Common myeloid progenitor, CD34-positive (primary cell): Measurements from ENCODE around the gene CCT6A.
"Not testable (repeated sequence)": the region's sequence is repeated elsewhere in the genome, so short reads cannot be mapped to it uniquely, and the experiment has no call there.

Experiments
- CTCF ChIA-PET: fragments of 350-600 bp; sonication (Branson Sonifier 250); formaldehyde crosslinking; loops from one replicate; lab custom pipeline; 2021; ENCODE audit warnings: antibody characterized with exemption; lab: Charles Lee
- POLR2A ChIA-PET: fragments of 350-600 bp; sonication (Branson Sonifier 250); formaldehyde crosslinking; loops from one replicate; lab custom pipeline; 2021; ENCODE audit warnings: antibody characterized with exemption; lab: Charles Lee
- DNase-seq, 3 donors: peaks; one replicate each; pipeline versions ENCODE4 v3.0.0 to v3.0.0-alpha.2; 2013
- H3K27ac ChIP-seq, 2 experiments: 1 replicate in 1 of 2; 2 replicates in 1 of 2; pipeline ENCODE4 v1.7.0; 2013; ENCODE audit warnings: inconsistent platforms in 2 of 2, low read length in 2 of 2, mild to moderate bottlenecking in 2 of 2, low read depth in 1 of 2, moderate library complexity in 1 of 2; ENCODE audit not compliant: severe bottlenecking in 2 of 2, insufficient read depth in 1 of 2, poor library complexity in 1 of 2
- H3K27me3 ChIP-seq, 5 experiments: replicated peaks in 2 of 5; 1 replicate in 3 of 5; 2 replicates in 2 of 5; pipeline versions ENCODE4 v1.6.1 to v1.7.0; 2013; ENCODE audit warnings: low read length in 4 of 5, mild to moderate bottlenecking in 2 of 5, moderate library complexity in 2 of 5, inconsistent platforms in 1 of 5; ENCODE audit not compliant: insufficient read depth in 5 of 5, control insufficient read depth in 4 of 5
- H3K36me3 ChIP-seq, 4 experiments: 1 replicate in 2 of 4; 2 replicates in 2 of 4; pipeline versions ENCODE4 v1.6.1 to v1.7.0; 2013; ENCODE audit warnings: low read length in 3 of 4, control low read depth in 1 of 4, mild to moderate bottlenecking in 1 of 4; ENCODE audit not compliant: control insufficient read depth in 4 of 4, insufficient read depth in 4 of 4
- H3K4me1 ChIP-seq, 4 experiments: 1 replicate in 3 of 4; 2 replicates in 1 of 4; pipeline versions ENCODE4 v1.6.1 to v1.7.1; 2013; ENCODE audit warnings: low read length in 3 of 4, mild to moderate bottlenecking in 3 of 4, control low read depth in 1 of 4, inconsistent platforms in 1 of 4, moderate library complexity in 1 of 4; ENCODE audit not compliant: control insufficient read depth in 4 of 4, insufficient read depth in 4 of 4; ENCODE audit errors: control extremely low read depth in 1 of 4
- H3K4me3 ChIP-seq, 7 experiments: 1 replicate in 4 of 7; 2 replicates in 3 of 7; pipeline versions ENCODE4 v1.5.1 to v1.7.0; 2013; ENCODE audit warnings: mild to moderate bottlenecking in 7 of 7, low read length in 6 of 7, moderate library complexity in 6 of 7, inconsistent platforms in 2 of 7, low read depth in 2 of 7, control low read depth in 1 of 7; ENCODE audit not compliant: insufficient read depth in 4 of 7, control insufficient read depth in 1 of 7; ENCODE audit errors: extremely low read depth in 1 of 7
- H3K9me3 ChIP-seq, 5 experiments: 1 replicate in 4 of 5; 2 replicates in 1 of 5; pipeline versions ENCODE4 v1.6.1 to v1.7.1; 2013; ENCODE audit warnings: low read length in 4 of 5, mild to moderate bottlenecking in 2 of 5, inconsistent platforms in 1 of 5, low read depth in 1 of 5, moderate library complexity in 1 of 5; ENCODE audit not compliant: control insufficient read depth in 4 of 5, insufficient read depth in 2 of 5; ENCODE audit errors: control extremely low read depth in 1 of 5
- WGBS: methylation state at CpG from one replicate; pipeline ENCODE4 v1.1.5; 2013; ENCODE audit not compliant: insufficient coverage; 5-methylcytosine and 5-hydroxymethylcytosine counted together

CCT6A gene

DNA sequence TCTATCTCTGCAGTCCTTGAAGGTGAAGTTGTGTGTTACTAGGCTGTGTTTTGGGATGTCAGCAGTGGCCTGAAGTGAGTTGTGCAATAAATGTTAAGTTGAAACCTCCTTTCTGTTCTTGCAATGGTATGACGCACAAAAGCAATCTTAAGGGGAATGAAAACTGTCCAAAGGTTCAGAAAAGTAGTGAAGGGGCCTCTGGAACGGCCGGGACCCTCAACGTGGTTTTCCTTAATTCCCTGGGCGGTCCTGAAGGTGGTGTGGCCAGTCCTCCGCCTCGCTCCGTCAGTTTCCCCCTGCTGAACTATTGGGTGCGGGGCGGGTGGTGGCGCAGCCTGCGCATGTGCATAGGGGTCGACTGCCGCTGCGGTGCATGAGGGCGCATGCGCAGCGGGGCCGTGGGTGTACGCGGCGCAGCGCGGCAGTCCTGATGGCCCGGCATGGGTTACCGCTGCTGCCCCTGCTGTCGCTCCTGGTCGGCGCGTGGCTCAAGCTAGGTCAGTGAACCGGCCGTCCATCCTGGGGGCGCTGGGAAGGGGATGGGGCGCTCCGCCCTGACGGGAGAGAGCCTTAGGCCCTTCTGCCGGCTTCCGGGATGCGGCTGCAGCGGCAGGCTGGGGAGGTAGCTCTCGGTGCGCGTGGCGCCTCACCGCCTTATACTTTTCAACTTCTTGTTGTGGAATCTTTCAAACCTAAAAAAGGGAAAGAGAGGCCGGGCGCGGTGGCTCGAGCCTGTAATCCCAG lies 12.5 kb downstream of the CCT6A start, which contains the start of gene SUMF2:
TSS of gene SUMF2 (plus strand) at position 405 of the 744 bp plus-strand sequence. CDS start at position 431, 26 bp downstream.
- WGBS, result under 1% methylated on average over 35 of the region's 49 CpGs
- CTCF ChIA-PET, result interaction anchor here (0.8 to 4.1 kb wide), 6 partner anchors 10 to 695 kb away, joined by 3 to 23 read pairs (median 6); partner anchors contain the start of genes CCT6A and PSPH
- Histone ChIP-seq H3K27me3 (no peaks in the 10 kb centered on the region), H3K36me3 (peaks cover 7 to 47% (median 26%) of the 10 kb centered on the region in 4 experiments), H3K9me3 (no peaks in the 10 kb centered on the region), H3K27ac (peak within 1 kb of the TSS; percentile 46 to 80), H3K4me3 (peak within 1 kb of the TSS; percentile 79 to 97 (median 92)), H3K4me1 (peaks cover 6 to 28% (median 14%) of the 10 kb centered on the region in 4 experiments)
- POLR2A ChIA-PET, result interaction anchor here (1.9 kb wide), 1 partner anchor 13 kb away, joined by 10 read pairs; the partner anchor contains the start of genes CCT6A and PSPH
- peak; percentile 87 to 89 (median 89) for DNase-seq

DNA sequence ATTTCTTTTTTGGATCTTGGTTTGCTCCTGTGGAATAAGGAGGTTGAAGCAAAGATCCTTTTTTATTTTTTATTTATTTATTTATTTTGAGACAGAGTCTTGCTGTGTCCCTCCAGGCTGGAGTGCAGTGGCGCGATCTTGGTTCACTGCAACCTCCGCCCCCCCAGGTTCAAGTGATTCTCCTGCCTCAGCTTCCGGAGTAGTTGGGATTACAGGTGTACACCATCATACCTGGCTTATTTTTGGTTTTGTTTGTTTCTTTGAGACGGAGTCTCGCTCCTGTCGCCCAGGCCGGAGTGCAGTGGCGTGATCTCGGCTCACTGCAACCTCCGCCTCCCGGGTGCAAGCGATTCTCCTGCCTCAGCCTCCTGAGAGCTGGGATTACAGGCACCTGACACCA lies 14.8 kb downstream of the CCT6A start:
- CTCF ChIA-PET, result interaction anchor here (1.4 to 4.1 kb wide), 3 partner anchors 8 to 40 kb away, joined by 3 to 23 read pairs (median 13); partner anchors contain the start of gene CHCHD2
- Histone ChIP-seq H3K36me3 (peaks cover 0 to 36% (median 24%) of the 10 kb centered on the region in 4 experiments), H3K4me1 (peaks cover 6 to 23% (median 14%) of the 10 kb centered on the region in 4 experiments)
- H3K27ac ChIP-seq, H3K4me3 ChIP-seq, H3K9me3 ChIP-seq, H3K27me3 ChIP-seq, DNase-seq, POLR2A ChIA-PET: not testable (repeated sequence)
- over 99% methylated on average over 9 of the region's 13 CpGs for WGBS

DNA sequence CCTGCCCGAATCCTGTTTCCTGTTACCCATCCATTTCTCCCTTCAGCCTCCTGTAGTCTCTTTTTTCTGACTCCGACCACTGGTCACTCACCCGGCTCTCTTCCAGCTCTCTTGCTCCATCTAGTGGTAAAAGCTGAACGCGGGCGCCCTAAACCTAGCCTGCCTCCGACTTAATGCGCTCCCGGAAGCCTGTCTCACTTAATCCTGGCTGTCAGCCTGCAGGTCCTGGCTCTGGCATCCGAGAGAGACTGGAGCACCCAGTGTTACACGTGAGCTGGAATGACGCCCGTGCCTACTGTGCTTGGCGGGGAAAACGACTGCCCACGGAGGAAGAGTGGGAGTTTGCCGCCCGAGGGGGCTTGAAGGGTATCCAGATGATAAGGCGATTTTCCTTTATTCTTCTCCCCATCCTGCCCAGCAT lies 22.8 kb downstream of the CCT6A start:
- Histone ChIP-seq H3K4me3 (no peak overlapping the region), H3K4me1 (peaks cover 0 to 4% (median 1%) of the 10 kb centered on the region in 4 experiments), H3K9me3 (no peaks in the 10 kb centered on the region), H3K27ac (no peak overlapping the region), H3K27me3 (no peaks in the 10 kb centered on the region), H3K36me3 (peaks cover 13 to 44% (median 29%) of the 10 kb centered on the region in 4 experiments)
- DNase-seq, result peak; percentile 58 to 77 (median 70)
- POLR2A ChIA-PET, result interaction anchor here (0.6 kb wide), 1 partner anchor 485 kb away, joined by 3 read pairs; no protein-coding TSS in a partner anchor
- 31% methylated on average over 19 of the region's 19 CpGs for WGBS
- CTCF ChIA-PET, result interaction anchor here (1.4 to 7.3 kb wide), 13 partner anchors 9 to 433 kb away, joined by 4 to 123 read pairs (median 9); partner anchors contain the start of genes CHCHD2, PHKG1 and SUMF2

DNA sequence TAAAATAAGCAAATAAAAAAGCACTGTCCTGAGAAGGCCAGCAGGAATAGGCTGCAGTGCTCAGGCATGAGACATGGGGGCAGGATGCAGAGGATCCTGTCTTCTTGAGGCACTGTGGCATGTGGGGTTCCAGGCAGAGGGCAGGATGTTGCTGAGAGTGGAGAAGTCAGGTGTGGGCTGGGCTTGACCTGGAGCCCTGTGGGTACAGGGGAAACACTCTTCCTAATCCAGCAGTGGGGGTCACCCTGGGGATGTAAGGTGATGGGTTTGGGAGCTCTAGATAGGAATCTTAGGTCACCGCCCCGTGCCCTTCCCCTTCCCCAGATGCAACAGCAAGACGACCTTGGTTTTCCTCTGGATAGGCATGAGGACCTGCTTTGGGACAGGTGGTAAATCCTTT lies 26.1 kb downstream of the CCT6A start:
- no CpG with 5 or more reads among the region's 3 CpGs for WGBS
- POLR2A ChIA-PET, result no interaction called here
- CTCF ChIA-PET, result interaction anchor here (0.8 to 1.9 kb wide), 3 partner anchors 9 to 73 kb away, joined by 3 to 6 read pairs (median 4); no protein-coding TSS in a partner anchor

DNA sequence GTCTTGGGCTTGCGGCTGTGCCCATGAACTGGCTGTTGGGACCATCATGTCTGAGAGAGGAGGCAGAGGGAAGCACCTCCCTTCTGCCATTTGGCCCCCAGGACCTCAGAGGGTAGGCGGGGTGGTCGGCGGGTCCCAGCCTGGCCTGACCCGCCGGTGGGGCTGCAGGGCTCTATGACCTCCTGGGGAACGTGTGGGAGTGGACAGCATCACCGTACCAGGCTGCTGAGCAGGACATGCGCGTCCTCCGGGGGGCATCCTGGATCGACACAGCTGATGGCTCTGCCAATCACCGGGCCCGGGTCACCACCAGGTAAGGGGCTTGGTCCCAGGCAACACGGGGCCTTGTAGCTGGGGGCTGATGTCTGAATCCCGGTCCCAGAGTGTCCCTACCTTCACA lies 26.6 kb downstream of the CCT6A start:
- peaks cover 0 to 10% (median 4%) of the 10 kb centered on the region in 4 experiments for H3K4me1 ChIP-seq
- no peak overlapping the region for H3K27ac ChIP-seq
- WGBS, result 95% methylated on average over 15 of the region's 16 CpGs
- no peak for DNase-seq
- POLR2A ChIA-PET, result no interaction called here
- no peaks in the 10 kb centered on the region for H3K27me3 ChIP-seq
- H3K36me3 ChIP-seq, result peaks cover 9 to 43% (median 29%) of the 10 kb centered on the region in 4 experiments
- H3K9me3 ChIP-seq, result no peaks in the 10 kb centered on the region
- H3K4me3 ChIP-seq, result no peak overlapping the region
- CTCF ChIA-PET, result interaction anchor here (0.8 to 1.9 kb wide), 4 partner anchors 9 to 436 kb away, joined by 3 to 6 read pairs (median 4); no protein-coding TSS in a partner anchor

More for the DNA sequence above, 26.1 kb downstream of the CCT6A start:
- Histone ChIP-seq H3K27ac (no peak overlapping the region), H3K27me3 (no peaks in the 10 kb centered on the region), H3K9me3 (no peaks in the 10 kb centered on the region), H3K4me1 (peaks cover 0 to 10% (median 4%) of the 10 kb centered on the region in 4 experiments), H3K4me3 (no peak overlapping the region), H3K36me3 (peaks cover 13 to 48% (median 31%) of the 10 kb centered on the region in 4 experiments)
- DNase-seq, result no peak

DNA sequence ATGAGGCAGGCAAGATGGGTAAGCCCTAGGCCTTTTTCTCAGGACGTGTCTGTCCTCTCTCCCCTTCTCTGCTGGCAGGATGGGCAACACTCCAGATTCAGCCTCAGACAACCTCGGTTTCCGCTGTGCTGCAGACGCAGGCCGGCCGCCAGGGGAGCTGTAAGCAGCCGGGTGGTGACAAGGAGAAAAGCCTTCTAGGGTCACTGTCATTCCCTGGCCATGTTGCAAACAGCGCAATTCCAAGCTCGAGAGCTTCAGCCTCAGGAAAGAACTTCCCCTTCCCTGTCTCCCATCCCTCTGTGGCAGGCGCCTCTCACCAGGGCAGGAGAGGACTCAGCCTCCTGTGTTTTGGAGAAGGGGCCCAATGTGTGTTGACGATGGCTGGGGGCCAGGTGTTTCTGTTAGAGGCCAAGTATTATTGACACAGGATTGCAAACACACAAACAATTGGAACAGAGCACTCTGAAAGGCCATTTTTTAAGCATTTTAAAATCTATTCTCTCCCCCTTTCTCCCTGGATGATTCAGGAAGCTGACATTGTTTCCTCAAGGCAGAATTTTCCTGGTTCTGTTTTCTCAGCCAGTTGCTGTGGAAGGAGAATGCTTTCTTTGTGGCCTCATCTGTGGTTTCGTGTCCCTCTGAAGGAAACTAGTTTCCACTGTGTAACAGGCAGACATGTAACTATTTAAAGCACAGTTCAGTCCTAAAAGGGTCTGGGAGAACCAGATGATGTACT lies 28.1 kb downstream of the CCT6A start:
- CTCF ChIA-PET, result no interaction called here
- H3K9me3 ChIP-seq, result no peaks in the 10 kb centered on the region
- H3K27ac ChIP-seq, result peak overlapping the region in 1 of 2 experiments; percentile 56
- H3K27me3 ChIP-seq, result no peaks in the 10 kb centered on the region
- peaks cover 0 to 10% (median 4%) of the 10 kb centered on the region in 4 experiments for H3K4me1 ChIP-seq
- POLR2A ChIA-PET, result no interaction called here
- no peak overlapping the region for H3K4me3 ChIP-seq
- 54% methylated on average over 5 of the region's 12 CpGs for WGBS
- DNase-seq, result peak in 1 of 3 donors; percentile 31
- peaks cover 8 to 45% (median 29%) of the 10 kb centered on the region in 4 experiments for H3K36me3 ChIP-seq
